ENCODE results near the gene KIAA0753.

- TF ChIP-seq ZNF384 (IDR thresholded peaks at IDR 0.05) (no peak), SP1 (IDR thresholded peaks at IDR 0.05) (no peak), CTBP1 (IDR thresholded peaks at IDR 0.05; ENCODE audit: borderline replicate concordance) (no peak), TARDBP (IDR thresholded peaks at IDR 0.05) (no peak), FOXA1 (IDR thresholded peaks at IDR 0.05) (no peak)
Measured at GRCh38 chr17:6546069-6546718, 94.3 kb downstream of the KIAA0753 start.
